Measurements from ENCODE around the gene TTC9B.

Gene TTC9B

DNA sequence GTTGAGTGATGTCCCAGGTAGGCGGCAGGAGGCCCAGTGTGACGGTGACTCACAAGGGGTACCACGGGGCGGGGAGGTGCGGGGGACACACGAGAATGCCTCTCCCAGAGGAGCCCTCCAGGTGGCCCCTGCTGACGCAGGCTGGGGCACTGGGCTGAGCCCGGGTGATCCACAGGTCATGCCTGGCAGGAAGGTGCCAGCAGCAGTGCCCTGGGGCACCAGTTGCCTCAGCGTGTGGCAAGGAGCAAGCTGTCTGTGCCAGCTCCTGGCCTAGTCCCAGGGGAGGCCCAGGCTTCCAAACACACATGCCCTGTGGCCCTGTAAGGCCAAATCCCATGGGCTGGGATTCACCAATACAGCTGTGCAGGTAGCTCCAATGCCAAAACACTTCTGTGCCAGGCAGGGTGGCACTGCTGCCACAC is 38.9 kb upstream of the TTC9B start:
- H3K4me1 ChIP-seq (ENCODE audit: insufficient read depth, low read length): peaks cover 12% of the 10 kb centered on the region
- no peak overlapping the region for H3K27ac ChIP-seq (ENCODE audit: low read length)
- no peaks in the 10 kb centered on the region for H3K27me3 ChIP-seq (ENCODE audit: insufficient read depth, low read length)
- no peak overlapping the region for H3K4me3 ChIP-seq (ENCODE audit: low read length)
- peaks cover 40% of the 10 kb centered on the region for H3K36me3 ChIP-seq (ENCODE audit: insufficient read depth, low read depth, low read length)
- H3K9me3 ChIP-seq (ENCODE audit: insufficient read depth, low read depth, low read length): no peaks in the 10 kb centered on the region
- no peak overlapping the region for H3K9ac ChIP-seq (ENCODE audit: low read depth, low read length)

DNA sequence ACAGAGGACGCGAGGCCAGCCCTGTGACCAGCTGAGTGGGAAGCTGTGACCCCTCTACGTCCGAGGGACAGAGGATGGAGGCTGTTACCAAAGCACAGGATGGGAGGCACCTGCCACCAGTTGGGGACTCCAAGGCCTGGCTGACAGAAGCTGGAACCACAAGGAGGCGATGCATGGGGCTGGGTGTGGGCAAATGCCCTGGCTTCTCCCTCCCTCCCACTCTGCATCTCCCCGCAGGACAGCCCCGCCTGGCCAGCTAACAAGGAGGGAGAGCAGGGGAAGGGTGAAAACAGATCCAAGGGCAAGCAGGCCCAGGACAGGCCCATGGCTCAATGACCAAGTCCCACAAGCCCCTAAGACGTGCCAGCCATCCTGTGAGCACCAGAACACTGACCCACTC is 38.3 kb upstream of the TTC9B start:
- H3K27me3 ChIP-seq (ENCODE audit: insufficient read depth, low read length): no peaks in the 10 kb centered on the region
- H3K9me3 ChIP-seq (ENCODE audit: insufficient read depth, low read depth, low read length): no peaks in the 10 kb centered on the region
- peaks cover 40% of the 10 kb centered on the region for H3K36me3 ChIP-seq (ENCODE audit: insufficient read depth, low read depth, low read length)
- no peak overlapping the region for H3K27ac ChIP-seq (ENCODE audit: low read length)
- H3K9ac ChIP-seq (ENCODE audit: low read depth, low read length): no peak overlapping the region
- peaks cover 12% of the 10 kb centered on the region for H3K4me1 ChIP-seq (ENCODE audit: insufficient read depth, low read length)
- H3K4me3 ChIP-seq (ENCODE audit: low read length): no peak overlapping the region

DNA sequence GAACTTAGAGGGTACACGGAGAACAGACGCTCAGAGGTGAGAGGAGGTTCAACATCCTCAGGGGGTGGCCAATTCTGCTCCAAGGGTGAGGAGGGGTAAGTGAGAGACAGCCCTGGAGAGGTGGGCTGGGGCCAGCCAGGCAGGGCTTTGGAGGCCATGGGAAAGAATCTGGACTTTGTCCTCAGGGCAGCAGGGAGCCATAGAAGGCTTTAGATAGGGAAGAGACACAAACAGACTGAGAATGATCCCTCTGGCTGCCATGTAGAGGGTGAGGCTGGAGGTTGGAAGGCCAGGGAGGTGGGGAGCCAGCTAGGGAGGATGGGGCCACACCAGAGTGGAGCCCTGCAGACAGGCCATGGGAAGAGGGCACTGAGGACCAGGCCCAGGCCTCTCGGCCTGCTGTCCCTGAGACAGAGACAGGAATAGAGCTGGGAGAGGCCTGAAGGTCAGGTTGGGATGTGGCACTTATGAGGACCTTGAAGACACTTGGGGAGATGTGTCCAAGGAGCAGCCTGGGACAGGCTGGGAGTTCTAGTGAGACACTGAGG is 37.5 kb upstream of the TTC9B start:
- Histone ChIP-seq H3K9ac (ENCODE audit: low read depth, low read length) (no peak overlapping the region), H3K27me3 (ENCODE audit: insufficient read depth, low read length) (no peaks in the 10 kb centered on the region), H3K9me3 (ENCODE audit: insufficient read depth, low read depth, low read length) (no peaks in the 10 kb centered on the region), H3K36me3 (ENCODE audit: insufficient read depth, low read depth, low read length) (peaks cover 44% of the 10 kb centered on the region), H3K4me3 (ENCODE audit: low read length) (no peak overlapping the region), H3K4me1 (ENCODE audit: insufficient read depth, low read length) (peaks cover 12% of the 10 kb centered on the region), H3K27ac (ENCODE audit: low read length) (no peak overlapping the region)

- H3K4me3 ChIP-seq (ENCODE audit: low read length): no peak overlapping the region
- H3K9ac ChIP-seq (ENCODE audit: low read depth, low read length): no peak overlapping the region
- H3K27ac ChIP-seq (ENCODE audit: low read length): no peak overlapping the region
- H3K9me3 ChIP-seq (ENCODE audit: insufficient read depth, low read depth, low read length): no peaks in the 10 kb centered on the region
- H3K4me1 ChIP-seq (ENCODE audit: insufficient read depth, low read length): peaks cover 12% of the 10 kb centered on the region
- H3K36me3 ChIP-seq (ENCODE audit: insufficient read depth, low read depth, low read length): peaks cover 50% of the 10 kb centered on the region
- no peaks in the 10 kb centered on the region for H3K27me3 ChIP-seq (ENCODE audit: insufficient read depth, low read length)
Measured at GRCh38 chr19:40254714-40255418, 36.7 kb upstream of the TTC9B start.

DNA sequence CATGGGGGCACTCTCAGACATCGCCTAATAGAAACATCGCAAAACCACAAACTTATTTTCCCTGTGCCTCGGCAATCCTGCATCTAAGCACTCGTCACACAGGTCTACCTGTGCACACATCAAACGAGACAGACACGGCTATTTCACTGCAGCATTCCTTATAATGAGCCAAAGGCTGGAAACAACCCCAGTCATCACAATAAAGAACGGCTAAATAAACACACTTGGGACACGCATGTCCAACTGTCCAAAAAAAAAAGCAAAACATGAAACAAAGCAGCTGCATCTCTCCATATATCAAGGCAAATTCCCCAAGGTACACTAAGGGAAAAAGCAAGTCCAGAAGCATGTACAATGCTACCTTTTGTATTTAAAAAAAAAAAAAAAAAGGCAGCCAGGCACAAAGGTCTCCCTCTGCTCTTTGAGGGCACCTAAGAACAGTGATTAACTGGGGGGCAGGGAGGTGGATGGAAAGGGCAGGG is 35.5 kb upstream of the TTC9B start:
- Histone ChIP-seq H3K27ac (ENCODE audit: low read length) (no peak overlapping the region), H3K4me1 (ENCODE audit: insufficient read depth, low read length) (peaks cover 12% of the 10 kb centered on the region), H3K4me3 (ENCODE audit: low read length) (no peak overlapping the region)

DNA sequence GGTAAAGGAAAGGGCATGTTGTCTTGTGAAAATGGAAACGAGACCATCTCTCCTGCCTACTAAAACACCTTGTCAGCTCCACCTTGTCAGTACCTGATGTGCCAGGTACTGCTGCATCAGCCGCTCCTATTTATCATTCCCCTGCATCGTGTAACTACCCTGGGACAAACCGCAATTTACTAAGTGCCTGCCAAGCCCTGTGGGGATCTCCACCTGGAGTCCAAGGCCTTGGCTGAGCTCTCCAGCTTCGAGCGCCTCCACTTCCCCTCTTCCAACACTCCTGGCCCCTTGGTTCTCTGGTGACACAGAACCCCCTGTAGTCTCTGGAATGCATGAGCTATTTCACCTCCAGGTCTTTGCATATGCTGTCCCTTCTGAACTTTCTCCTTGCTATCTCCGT is 34.2 kb upstream of the TTC9B start:
- H3K27me3 ChIP-seq (ENCODE audit: insufficient read depth, low read length): no peaks in the 10 kb centered on the region
- H3K27ac ChIP-seq (ENCODE audit: low read length): no peak overlapping the region
- no peak overlapping the region for H3K9ac ChIP-seq (ENCODE audit: low read depth, low read length)
- H3K9me3 ChIP-seq (ENCODE audit: insufficient read depth, low read depth, low read length): no peaks in the 10 kb centered on the region
- no peak overlapping the region for H3K4me3 ChIP-seq (ENCODE audit: low read length)
- H3K4me1 ChIP-seq (ENCODE audit: insufficient read depth, low read length): peaks cover 12% of the 10 kb centered on the region
- H3K36me3 ChIP-seq (ENCODE audit: insufficient read depth, low read depth, low read length): peaks cover 52% of the 10 kb centered on the region

More for the DNA sequence above, 35.5 kb upstream of the TTC9B start:
- Histone ChIP-seq H3K9me3 (ENCODE audit: insufficient read depth, low read depth, low read length) (no peaks in the 10 kb centered on the region), H3K27me3 (ENCODE audit: insufficient read depth, low read length) (no peaks in the 10 kb centered on the region), H3K9ac (ENCODE audit: low read depth, low read length) (no peak overlapping the region), H3K36me3 (ENCODE audit: insufficient read depth, low read depth, low read length) (peaks cover 52% of the 10 kb centered on the region)

GRCh38 chr19:40251991-40252390 is 33.8 kb upstream of the TTC9B start:
- H3K27ac ChIP-seq (ENCODE audit: low read length): no peak overlapping the region
- H3K9me3 ChIP-seq (ENCODE audit: insufficient read depth, low read depth, low read length): no peaks in the 10 kb centered on the region
- H3K36me3 ChIP-seq (ENCODE audit: insufficient read depth, low read depth, low read length): peaks cover 52% of the 10 kb centered on the region

DNA sequence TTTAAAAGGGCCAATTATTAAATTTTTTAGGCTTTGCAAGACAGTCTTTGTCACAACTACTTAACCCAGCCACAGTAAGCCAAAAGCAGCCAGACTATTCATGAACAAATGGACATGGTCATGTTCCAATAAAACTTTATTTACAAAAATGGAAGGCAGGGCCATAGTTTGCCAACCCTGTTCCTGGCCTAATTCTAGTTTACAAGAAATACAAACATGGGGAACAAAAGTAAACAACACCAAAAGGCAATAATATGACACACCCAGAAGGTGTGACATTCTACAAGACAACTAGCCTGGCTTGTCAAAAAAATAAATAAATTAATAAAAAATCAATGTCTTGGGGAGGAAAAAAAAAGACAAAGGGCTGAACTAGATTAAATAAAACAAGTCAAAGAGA is 33.1 kb upstream of the TTC9B start:
- H3K4me1 ChIP-seq (ENCODE audit: insufficient read depth, low read length): peaks cover 12% of the 10 kb centered on the region
- H3K36me3 ChIP-seq (ENCODE audit: insufficient read depth, low read depth, low read length): peaks cover 45% of the 10 kb centered on the region
- H3K9ac ChIP-seq (ENCODE audit: low read depth, low read length): no peak overlapping the region
- H3K9me3 ChIP-seq (ENCODE audit: insufficient read depth, low read depth, low read length): no peaks in the 10 kb centered on the region
- H3K4me3 ChIP-seq (ENCODE audit: low read length): no peak overlapping the region
- no peak overlapping the region for H3K27ac ChIP-seq (ENCODE audit: low read length)
- H3K27me3 ChIP-seq (ENCODE audit: insufficient read depth, low read length): no peaks in the 10 kb centered on the region

More at GRCh38 chr19:40251991-40252390, 33.8 kb upstream of the TTC9B start:
- Histone ChIP-seq H3K9ac (ENCODE audit: low read depth, low read length) (no peak overlapping the region), H3K4me3 (ENCODE audit: low read length) (no peak overlapping the region), H3K4me1 (ENCODE audit: insufficient read depth, low read length) (peaks cover 12% of the 10 kb centered on the region), H3K27me3 (ENCODE audit: insufficient read depth, low read length) (no peaks in the 10 kb centered on the region)

GRCh38 chr19:40249781-40250180 is 31.6 kb upstream of the TTC9B start:
- no peak overlapping the region for H3K27ac ChIP-seq (ENCODE audit: low read length)
- H3K9ac ChIP-seq (ENCODE audit: low read depth, low read length): no peak overlapping the region
- no peaks in the 10 kb centered on the region for H3K27me3 ChIP-seq (ENCODE audit: insufficient read depth, low read length)
- no peaks in the 10 kb centered on the region for H3K9me3 ChIP-seq (ENCODE audit: insufficient read depth, low read depth, low read length)
- H3K36me3 ChIP-seq (ENCODE audit: insufficient read depth, low read depth, low read length): peaks cover 30% of the 10 kb centered on the region
- no peak overlapping the region for H3K4me3 ChIP-seq (ENCODE audit: low read length)
- H3K4me1 ChIP-seq (ENCODE audit: insufficient read depth, low read length): peaks cover 12% of the 10 kb centered on the region

GRCh38 chr19:40249201-40249600 is 31.0 kb upstream of the TTC9B start:
- Histone ChIP-seq H3K36me3 (ENCODE audit: insufficient read depth, low read depth, low read length) (peaks cover 27% of the 10 kb centered on the region), H3K4me3 (ENCODE audit: low read length) (no peak overlapping the region), H3K9ac (ENCODE audit: low read depth, low read length) (no peak overlapping the region), H3K9me3 (ENCODE audit: insufficient read depth, low read depth, low read length) (no peaks in the 10 kb centered on the region), H3K4me1 (ENCODE audit: insufficient read depth, low read length) (peaks cover 12% of the 10 kb centered on the region), H3K27ac (ENCODE audit: low read length) (no peak overlapping the region), H3K27me3 (ENCODE audit: insufficient read depth, low read length) (no peaks in the 10 kb centered on the region)

- no peaks in the 10 kb centered on the region for H3K9me3 ChIP-seq (ENCODE audit: insufficient read depth, low read depth, low read length)
- no peak overlapping the region for H3K9ac ChIP-seq (ENCODE audit: low read depth, low read length)
- H3K27ac ChIP-seq (ENCODE audit: low read length): no peak overlapping the region
- H3K36me3 ChIP-seq (ENCODE audit: insufficient read depth, low read depth, low read length): peaks cover 20% of the 10 kb centered on the region
- peaks cover 6% of the 10 kb centered on the region for H3K4me1 ChIP-seq (ENCODE audit: insufficient read depth, low read length)
- no peak overlapping the region for H3K4me3 ChIP-seq (ENCODE audit: low read length)
- H3K27me3 ChIP-seq (ENCODE audit: insufficient read depth, low read length): no peaks in the 10 kb centered on the region
Measured at GRCh38 chr19:40247735-40248262, 29.6 kb upstream of the TTC9B start.

GRCh38 chr19:40247178-40247577 is 29.0 kb upstream of the TTC9B start:
- Histone ChIP-seq H3K27me3 (ENCODE audit: insufficient read depth, low read length) (no peaks in the 10 kb centered on the region), H3K4me1 (ENCODE audit: insufficient read depth, low read length) (0 out of 2 replicates have a peak, but pooled peaks cover under 1% of the 10 kb centered on the region), H3K27ac (ENCODE audit: low read length) (no peak overlapping the region), H3K4me3 (ENCODE audit: low read length) (no peak overlapping the region), H3K9ac (ENCODE audit: low read depth, low read length) (peak overlapping the region; percentile 32; the same call in 1 of the 2 replicates), H3K36me3 (ENCODE audit: insufficient read depth, low read depth, low read length) (peaks cover 20% of the 10 kb centered on the region), H3K9me3 (ENCODE audit: insufficient read depth, low read depth, low read length) (no peaks in the 10 kb centered on the region)

Data from iPS-20b (cell line).